HepG2 (cell line): ENCODE measurements around the gene PBOV1. TPM values are rescaled to one million over a fixed set of nuclear protein-coding genes. Genes with fewer than 3 reads are reported as not detected.

Source experiments
- CHCHD3 ChIP-seq: sonication (generic); formaldehyde crosslinking; IDR thresholded peaks from 2 replicates; pipeline ENCODE4 v1.8.0; 2022; ENCODE audit warnings: mild to moderate bottlenecking, missing genetic modification reagents, moderate library complexity
- FOXO1 ChIP-seq: sonication (generic); formaldehyde crosslinking; IDR thresholded peaks from 2 replicates; pipeline ENCODE4 v1.4.0; 2020; ENCODE audit warnings: missing genetic modification reagents
- FOXO4 ChIP-seq: sonication (generic); formaldehyde crosslinking; conservative IDR thresholded peaks from 2 replicates; pipeline ENCODE4 v1.8.1; 2023; ENCODE audit warnings: missing genetic modification reagents
- GZF1 ChIP-seq: sonication (generic); formaldehyde crosslinking; IDR thresholded peaks from 2 replicates; pipeline ENCODE4 v1.5.1; 2020; ENCODE audit warnings: mild to moderate bottlenecking, missing genetic modification reagents
- HNF4A ChIP-seq: sonication (generic); formaldehyde crosslinking; IDR thresholded peaks from 2 replicates; pipeline ENCODE4 v1.4.0; 2020; ENCODE audit warnings: missing genetic modification reagents
- HOXA3 ChIP-seq: sonication (generic); formaldehyde crosslinking; IDR thresholded peaks from 2 replicates; pipeline ENCODE4 v1.5.0; 2020; ENCODE audit warnings: missing genetic modification reagents
- KDM2A ChIP-seq: sonication (generic); formaldehyde crosslinking; IDR thresholded peaks from 2 replicates; pipeline ENCODE4 v1.4.0; 2020; ENCODE audit warnings: low read depth, missing genetic modification reagents, borderline replicate concordance
- MNT ChIP-seq: fragments of 450-650 bp; IDR thresholded peaks from 2 replicates; pipeline ENCODE4 v1.6.1; 2016
- MYC ChIP-seq: sonication (generic); formaldehyde crosslinking; IDR thresholded peaks from 2 replicates; pipeline ENCODE4 v1.9.0; 2021; ENCODE audit warnings: missing genetic modification reagents, borderline replicate concordance
- PHF5A ChIP-seq: IDR thresholded peaks from one replicate; pipeline ENCODE4 v1.6.1; 2018; ENCODE audit warnings: low read depth, missing genetic modification reagents; ENCODE audit not compliant: unreplicated experiment
- RBM22 ChIP-seq: fragments of 200-400 bp; formaldehyde crosslinking; optimal IDR thresholded peaks from 2 replicates; pipeline ENCODE3; 2017; ENCODE audit warnings: mild to moderate bottlenecking, low read length, moderate library complexity
- SNAI1 ChIP-seq: sonication (generic); formaldehyde crosslinking; IDR thresholded peaks from 2 replicates; pipeline ENCODE4 v1.5.0; 2020; ENCODE audit warnings: mild to moderate bottlenecking, missing genetic modification reagents, borderline replicate concordance
- SNAPC5 ChIP-seq: sonication (generic); formaldehyde crosslinking; IDR thresholded peaks from 2 replicates; pipeline ENCODE4 v1.8.1; 2023; ENCODE audit warnings: mild to moderate bottlenecking, missing genetic modification reagents, borderline replicate concordance
- SRSF4 ChIP-seq: fragments of 200-400 bp; formaldehyde crosslinking; IDR thresholded peaks from one replicate; pipeline ENCODE4 v1.6.1; 2018; ENCODE audit warnings: mild to moderate bottlenecking, low read depth, low read length, moderate library complexity; ENCODE audit not compliant: poor library complexity, severe bottlenecking
- ZFP82 ChIP-seq: sonication (generic); formaldehyde crosslinking; IDR thresholded peaks from 2 replicates; pipeline ENCODE4 v1.5.1; 2020; ENCODE audit warnings: mild to moderate bottlenecking, missing genetic modification reagents, borderline replicate concordance
- ZNF20 ChIP-seq: sonication (generic); formaldehyde crosslinking; IDR thresholded peaks from 2 replicates; pipeline ENCODE4 v1.4.0; 2020; ENCODE audit warnings: mild to moderate bottlenecking, moderate library complexity, missing genetic modification reagents
- ZNF24 ChIP-seq: fragments of 450-650 bp; IDR thresholded peaks from 2 replicates; pipeline ENCODE4 v1.6.1; 2017; ENCODE audit warnings: antibody characterized with exemption, mild to moderate bottlenecking
- ZNF296 ChIP-seq: sonication (generic); formaldehyde crosslinking; conservative IDR thresholded peaks from 2 replicates; pipeline ENCODE4 v1.5.0; 2020; ENCODE audit warnings: mild to moderate bottlenecking, missing genetic modification reagents
- ZNF557 ChIP-seq: sonication (generic); formaldehyde crosslinking; IDR thresholded peaks from 2 replicates; pipeline ENCODE4 v1.4.0; 2020; ENCODE audit warnings: missing genetic modification reagents
- ZNF816 ChIP-seq: sonication (generic); formaldehyde crosslinking; IDR thresholded peaks from 2 replicates; pipeline ENCODE4 v1.8.0; 2022; ENCODE audit warnings: missing genetic modification reagents, mild to moderate bottlenecking, borderline replicate concordance
- polyA plus RNA-seq, 8 experiments: library from polyadenylated mRNA; depleted of rRNA in 3 of 8; stranded (reverse) in 7 of 8; unstranded in 1 of 8; fragments of >200 nt; fragmentation: Illumina TruSeq in 4 of 8; extraction: Trizol in 4 of 8; gene quantifications; 2 replicates each; pipeline versions ENCODE4 v1.2.1 to v1.2.3, GENCODE V29; 2011 to 2016; ENCODE audit warnings: low read depth in 4 of 8, missing spikeins in 1 of 8, mixed read lengths in 1 of 8; ENCODE audit not compliant: insufficient read depth in 1 of 8
- total RNA-seq, 5 experiments: library from RNA; depleted of rRNA; stranded (reverse); fragments of >200 nt; fragmentation: Illumina TruSeq; extraction: Trizol; gene quantifications; 2 replicates each; pipeline ENCODE4 v1.2.3, GENCODE V29; 2016; ENCODE audit warnings: low read depth in 1 of 5
- TF ChIP-seq, protein P1 (sequence below): sonication (generic); formaldehyde crosslinking; IDR thresholded peaks from 2 replicates; pipeline ENCODE4 v1.4.0; 2020; ENCODE audit warnings: missing genetic modification reagents
- TF ChIP-seq, protein P2 (sequence below), 2 experiments: IDR thresholded peaks; 2 replicates each; pipeline ENCODE4 v1.6.1; 2011 to 2012; ENCODE audit warnings: low read length in 2 of 2, borderline replicate concordance in 1 of 2, low read depth in 1 of 2, mild to moderate bottlenecking in 1 of 2, moderate library complexity in 1 of 2

The PBOV1 gene
- total and polyA plus RNA-seq, 2 of the 13 experiments (the other 11 are each of a cell fraction or from before 2014, with no cell fraction given) = not detected

DNA sequence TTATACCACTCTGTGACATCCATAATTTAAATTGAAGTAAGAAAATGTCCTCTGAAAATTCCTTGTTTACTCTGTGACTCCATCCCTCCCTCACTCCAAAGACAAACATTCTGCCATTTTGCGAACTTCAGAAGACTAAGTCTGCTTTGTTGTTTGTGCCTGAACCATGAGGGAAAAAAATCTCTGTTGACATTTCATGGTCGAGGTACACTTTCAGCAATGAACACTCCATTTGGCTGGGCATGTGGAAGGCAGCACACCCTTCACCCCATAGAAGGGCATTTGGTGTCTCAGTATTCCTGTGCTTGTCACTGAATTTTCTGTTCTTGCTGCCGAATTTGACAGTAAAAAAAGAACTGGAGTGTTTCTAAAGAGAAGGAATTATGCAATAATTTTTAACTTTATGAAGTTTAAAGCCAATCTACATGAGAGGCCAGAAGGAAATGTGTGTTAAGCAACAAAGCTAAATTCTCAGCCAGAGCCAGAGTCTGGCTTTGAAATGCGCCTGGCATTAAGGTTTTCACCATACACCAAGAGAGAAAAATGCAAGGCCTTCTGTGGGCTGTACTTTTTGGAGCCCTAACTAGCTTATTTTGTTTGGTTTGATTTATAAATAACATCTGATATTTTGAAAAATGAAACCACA, 4.7 kb upstream of the PBOV1 start (continued):
- TF ChIP-seq FOXO4 (0 out of 2 replicates have a peak, but pooled peaks have one; percentile 94), SRSF4 (no peak), MNT (peak; percentile 66), SNAPC5 (CRISPR knock-in tag) (no peak), ZNF816 (0 out of 2 replicates have a peak, but pooled peaks have one; percentile 3), HOXA3 (CRISPR knock-in tag) (peak; percentile 96), RBM22 (no peak), CHCHD3 (CRISPR knock-in tag) (no peak), MYC (CRISPR knock-in tag) (peak; percentile 66), FOXO1 (peak; percentile 94), KDM2A (CRISPR knock-in tag) (no peak), ZNF20 (CRISPR knock-in tag) (no peak), ZNF557 (CRISPR knock-in tag) (no peak; the same call in 1 of the 2 replicates), PHF5A (CRISPR knock-in tag) (peak; percentile 46), GZF1 (CRISPR knock-in tag) (no peak), HNF4A (peak; percentile 84), ZNF24 (0 out of 2 replicates have a peak, but pooled peaks have one; percentile 13), ZNF296 (CRISPR knock-in tag) (no peak), SNAI1 (CRISPR knock-in tag) (0 out of 2 replicates have a peak, but pooled peaks have one; percentile 30), ZFP82 (no peak)
- TF ChIP-seq, protein P1, sequence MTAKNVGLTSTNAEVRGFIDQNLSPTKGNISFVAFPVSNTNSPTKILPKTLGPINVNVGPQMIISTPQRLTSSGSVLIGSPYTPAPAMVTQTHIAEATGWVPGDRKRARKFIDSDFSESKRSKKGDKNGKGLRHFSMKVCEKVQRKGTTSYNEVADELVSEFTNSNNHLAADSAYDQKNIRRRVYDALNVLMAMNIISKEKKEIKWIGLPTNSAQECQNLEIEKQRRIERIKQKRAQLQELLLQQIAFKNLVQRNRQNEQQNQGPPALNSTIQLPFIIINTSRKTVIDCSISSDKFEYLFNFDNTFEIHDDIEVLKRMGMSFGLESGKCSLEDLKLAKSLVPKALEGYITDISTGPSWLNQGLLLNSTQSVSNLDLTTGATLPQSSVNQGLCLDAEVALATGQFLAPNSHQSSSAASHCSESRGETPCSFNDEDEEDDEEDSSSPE (CRISPR knock-in tag) = peak; percentile 59; the same call in 1 of the 2 replicates
- TF ChIP-seq, protein P2, sequence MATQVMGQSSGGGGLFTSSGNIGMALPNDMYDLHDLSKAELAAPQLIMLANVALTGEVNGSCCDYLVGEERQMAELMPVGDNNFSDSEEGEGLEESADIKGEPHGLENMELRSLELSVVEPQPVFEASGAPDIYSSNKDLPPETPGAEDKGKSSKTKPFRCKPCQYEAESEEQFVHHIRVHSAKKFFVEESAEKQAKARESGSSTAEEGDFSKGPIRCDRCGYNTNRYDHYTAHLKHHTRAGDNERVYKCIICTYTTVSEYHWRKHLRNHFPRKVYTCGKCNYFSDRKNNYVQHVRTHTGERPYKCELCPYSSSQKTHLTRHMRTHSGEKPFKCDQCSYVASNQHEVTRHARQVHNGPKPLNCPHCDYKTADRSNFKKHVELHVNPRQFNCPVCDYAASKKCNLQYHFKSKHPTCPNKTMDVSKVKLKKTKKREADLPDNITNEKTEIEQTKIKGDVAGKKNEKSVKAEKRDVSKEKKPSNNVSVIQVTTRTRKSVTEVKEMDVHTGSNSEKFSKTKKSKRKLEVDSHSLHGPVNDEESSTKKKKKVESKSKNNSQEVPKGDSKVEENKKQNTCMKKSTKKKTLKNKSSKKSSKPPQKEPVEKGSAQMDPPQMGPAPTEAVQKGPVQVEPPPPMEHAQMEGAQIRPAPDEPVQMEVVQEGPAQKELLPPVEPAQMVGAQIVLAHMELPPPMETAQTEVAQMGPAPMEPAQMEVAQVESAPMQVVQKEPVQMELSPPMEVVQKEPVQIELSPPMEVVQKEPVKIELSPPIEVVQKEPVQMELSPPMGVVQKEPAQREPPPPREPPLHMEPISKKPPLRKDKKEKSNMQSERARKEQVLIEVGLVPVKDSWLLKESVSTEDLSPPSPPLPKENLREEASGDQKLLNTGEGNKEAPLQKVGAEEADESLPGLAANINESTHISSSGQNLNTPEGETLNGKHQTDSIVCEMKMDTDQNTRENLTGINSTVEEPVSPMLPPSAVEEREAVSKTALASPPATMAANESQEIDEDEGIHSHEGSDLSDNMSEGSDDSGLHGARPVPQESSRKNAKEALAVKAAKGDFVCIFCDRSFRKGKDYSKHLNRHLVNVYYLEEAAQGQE (IDR thresholded peaks at IDR 0.05; ENCODE audit: borderline replicate concordance in 1 of 2, low read depth in 1 of 2, low read length in 2 of 2) = peak in 1 of 2 experiments; percentile 39; a peak in 1 of 4 replicates
